NT2/D1 (cell line): Measurements from ENCODE around the gene PRRC2C.
"Not testable (repeated sequence)": the region's sequence is repeated elsewhere in the genome, so short reads cannot be mapped to it uniquely, and the experiment has no call there.

Source experiments
- DNase-seq: peaks from one replicate; pipeline ENCODE4 v3.0.0-alpha.2; 2011; ENCODE audit warnings: low read depth, low spot score
- H3K27me3 ChIP-seq: 2 replicates; pipeline ENCODE4 v1.6.0; 2011; ENCODE audit warnings: mild to moderate bottlenecking; ENCODE audit not compliant: insufficient read length, insufficient read depth
- H3K36me3 ChIP-seq: 2 replicates; pipeline ENCODE4 v1.6.1; 2011; ENCODE audit warnings: mild to moderate bottlenecking, low read length, mixed read lengths; ENCODE audit not compliant: insufficient read depth, insufficient read length
- H3K4me1 ChIP-seq: 2 replicates; pipeline ENCODE4 v1.5.1; 2011; ENCODE audit not compliant: insufficient read depth, insufficient read length
- H3K4me3 ChIP-seq: 2 replicates; pipeline ENCODE4 v1.5.1; 2011; ENCODE audit warnings: low read depth; ENCODE audit not compliant: insufficient read length
- H3K9ac ChIP-seq: 2 replicates; pipeline ENCODE4 v1.6.0; 2011; ENCODE audit warnings: low read depth; ENCODE audit not compliant: insufficient read length
- H3K9me3 ChIP-seq: 2 replicates; pipeline ENCODE4 v1.5.1; 2011; ENCODE audit warnings: mild to moderate bottlenecking, low read length; ENCODE audit not compliant: insufficient read depth
- SUZ12 ChIP-seq: IDR thresholded peaks from 2 replicates; pipeline ENCODE4 v1.6.1; 2011; ENCODE audit not compliant: insufficient read length, insufficient read depth; ENCODE audit errors: extremely low read depth
- YY1 ChIP-seq: IDR thresholded peaks from 2 replicates; pipeline ENCODE4 v1.6.1; 2011; ENCODE audit not compliant: insufficient read length, insufficient read depth
- ZNF274 ChIP-seq: IDR thresholded peaks from 2 replicates; pipeline ENCODE4 v1.6.1; 2011; ENCODE audit warnings: mild to moderate bottlenecking, low read depth, low read length

Gene PRRC2C

GRCh38 chr1:171485375-171486047 is at the start of gene PRRC2C:
Gene PRRC2C, plus strand, starts transcription at chr1:171485530. Its CDS starts 26,559 bp downstream, at chr1:171512089.
- peak; percentile 99 for DNase-seq
- no peaks in the 10 kb centered on the region for H3K4me1 ChIP-seq
- no peaks in the 10 kb centered on the region for H3K9me3 ChIP-seq
- H3K36me3 ChIP-seq, result peaks cover 20% of the 10 kb centered on the region
- TF ChIP-seq YY1 (peak; percentile 95), SUZ12 (no peak), ZNF274 (no peak)
- no peaks in the 10 kb centered on the region for H3K27me3 ChIP-seq
- peak within 1 kb of the TSS; percentile 97 for H3K4me3 ChIP-seq
- H3K9ac ChIP-seq, result peak within 1 kb of the TSS; percentile 97

GRCh38 chr1:171438441-171438840 is 46.9 kb upstream of the PRRC2C start:
- no peak overlapping the region for H3K9ac ChIP-seq
- H3K27me3 ChIP-seq, result no peaks in the 10 kb centered on the region
- no peak overlapping the region for H3K4me3 ChIP-seq
- TF ChIP-seq ZNF274, result no peak
- TF ChIP-seq YY1, result no peak
- TF ChIP-seq SUZ12, result no peak
- no peaks in the 10 kb centered on the region for H3K36me3 ChIP-seq
- DNase-seq, result no peak
- no peaks in the 10 kb centered on the region for H3K9me3 ChIP-seq
- H3K4me1 ChIP-seq, result no peaks in the 10 kb centered on the region

- not testable (repeated sequence) for H3K4me3 ChIP-seq, DNase-seq, H3K9ac ChIP-seq, H3K4me1 ChIP-seq, H3K9me3 ChIP-seq, H3K27me3 ChIP-seq, H3K36me3 ChIP-seq
Observed at GRCh38 chr1:171440201-171440600, 45.1 kb upstream of the PRRC2C start.

GRCh38 chr1:171441278-171441895 is 43.9 kb upstream of the PRRC2C start:
- not testable (repeated sequence) for H3K4me3 ChIP-seq, H3K9ac ChIP-seq, H3K36me3 ChIP-seq, H3K4me1 ChIP-seq, H3K27me3 ChIP-seq, DNase-seq, H3K9me3 ChIP-seq

GRCh38 chr1:171446386-171446785 is 38.9 kb upstream of the PRRC2C start:
- TF ChIP-seq SUZ12 (no peak), ZNF274 (no peak), YY1 (no peak)

GRCh38 chr1:171455967-171456366 is 29.4 kb upstream of the PRRC2C start:
- Histone ChIP-seq H3K4me3 (no peak overlapping the region), H3K9ac (no peak overlapping the region), H3K9me3 (no peaks in the 10 kb centered on the region), H3K27me3 (no peaks in the 10 kb centered on the region), H3K4me1 (peaks cover 2% of the 10 kb centered on the region), H3K36me3 (no peaks in the 10 kb centered on the region)
- TF ChIP-seq YY1 (no peak), SUZ12 (no peak), ZNF274 (no peak)
- no peak for DNase-seq

More at GRCh38 chr1:171446386-171446785, 38.9 kb upstream of the PRRC2C start:
- Histone ChIP-seq H3K4me1 (no peaks in the 10 kb centered on the region), H3K4me3 (no peak overlapping the region), H3K36me3 (no peaks in the 10 kb centered on the region), H3K9ac (no peak overlapping the region), H3K9me3 (no peaks in the 10 kb centered on the region), H3K27me3 (no peaks in the 10 kb centered on the region)
- DNase-seq, result no peak

- peaks cover 2% of the 10 kb centered on the region for H3K4me1 ChIP-seq
- DNase-seq, result no peak
- H3K36me3 ChIP-seq, result no peaks in the 10 kb centered on the region
- H3K4me3 ChIP-seq, result no peak overlapping the region
- no peaks in the 10 kb centered on the region for H3K9me3 ChIP-seq
- no peak for TF ChIP-seq ZNF274
- no peak for TF ChIP-seq YY1
- H3K9ac ChIP-seq, result no peak overlapping the region
- H3K27me3 ChIP-seq, result no peaks in the 10 kb centered on the region
Observed at GRCh38 chr1:171457412-171457811, 27.9 kb upstream of the PRRC2C start.
